ENCODE results near the gene ALDOB. TPM values are rescaled to one million over a fixed set of nuclear protein-coding genes. Genes with fewer than 3 reads are reported as not detected.

The ALDOB gene
- total and polyA plus RNA-seq, 2 donors (not counting 3 experiments of a cell fraction or from before 2014, with no cell fraction given): not detected

DNA sequence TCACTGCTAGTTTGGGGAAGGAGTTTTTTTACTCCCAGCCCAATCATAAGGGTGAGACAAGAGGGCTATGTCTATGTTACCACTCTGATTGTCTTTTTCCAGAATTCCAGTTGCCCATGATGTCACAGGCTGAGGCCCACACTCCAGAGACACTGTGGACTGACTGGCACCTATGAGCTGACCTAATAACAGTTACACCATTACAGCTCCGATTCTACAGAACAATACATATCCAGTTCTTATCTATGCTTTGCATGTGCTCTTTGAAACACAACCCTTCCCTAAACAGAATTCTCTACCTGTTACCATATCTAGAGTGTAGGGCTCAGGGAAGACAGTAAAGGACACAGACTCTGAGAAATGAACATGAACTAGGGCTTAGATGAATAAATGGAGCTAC lies 45.7 kb upstream of the ALDOB start:
- Histone ChIP-seq H4K20me1 (replicated peaks; ENCODE audit: control insufficient read depth, extremely low read depth, insufficient read depth, low read length) (no peaks in the 10 kb centered on the region), H3K27me3 (ENCODE audit: control insufficient read depth in 2 of 2, insufficient read depth in 2 of 2, low read length in 2 of 2) (peaks cover 6 to 12% of the 10 kb centered on the region in 2 experiments), H3K9me1 (replicated peaks; ENCODE audit: control insufficient read depth, extremely low read depth, insufficient read depth, low read length) (no peaks in the 10 kb centered on the region), H3K79me2 (ENCODE audit: control insufficient read depth, insufficient read depth, low read length) (no peaks in the 10 kb centered on the region), H2AFZ (ENCODE audit: low read depth, low read length) (no peak overlapping the region), H3K9ac (replicated peaks; ENCODE audit: extremely low read depth, insufficient read depth, low read length) (no peak overlapping the region), H3K9me3 (replicated peaks; ENCODE audit: control insufficient read depth, insufficient read depth, low read length) (no peaks in the 10 kb centered on the region), H3K4me2 (ENCODE audit: insufficient read depth, low read length) (no peak overlapping the region), H3K4me3 (replicated peaks in 1 of 3; ENCODE audit: insufficient read depth in 1 of 3, low read depth in 1 of 3, low read length in 3 of 3) (no peak overlapping the region), H3K36me3 (ENCODE audit: control insufficient read depth in 2 of 2, extremely low read depth in 1 of 2, insufficient read depth in 2 of 2, low read length in 2 of 2) (no peaks in the 10 kb centered on the region), H3K27ac (ENCODE audit: insufficient read depth, low read depth, low read length) (no peak overlapping the region), H3K4me1 (ENCODE audit: control insufficient read depth, extremely low read depth, insufficient read depth, low read length) (no peaks in the 10 kb centered on the region)
- no TSS peak for BruUV-seq (replicated peaks)
- no peak for DNase-seq (ENCODE audit: low read depth, low spot score)
- no peak for FAIRE-seq
- TF ChIP-seq GATA2 (IDR thresholded peaks at IDR 0.05; ENCODE audit: insufficient read depth, insufficient read length, low read depth, low read length): no peak
- no peak for TF ChIP-seq MYC (IDR thresholded peaks at IDR 0.05; ENCODE audit: low read depth, low read length)
- no peak for TF ChIP-seq POLR2A (IDR thresholded peaks at IDR 0.05; ENCODE audit: low read depth, low read length)
- TF ChIP-seq, protein P1, sequence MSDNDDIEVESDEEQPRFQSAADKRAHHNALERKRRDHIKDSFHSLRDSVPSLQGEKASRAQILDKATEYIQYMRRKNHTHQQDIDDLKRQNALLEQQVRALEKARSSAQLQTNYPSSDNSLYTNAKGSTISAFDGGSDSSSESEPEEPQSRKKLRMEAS (IDR thresholded peaks at IDR 0.05; ENCODE audit: insufficient read depth, insufficient read length): no peak
- TF ChIP-seq POLR2AphosphoS5 (IDR thresholded peaks at IDR 0.05; ENCODE audit: insufficient read depth, low read depth, low read length): no peak
- TF ChIP-seq, protein P2, sequence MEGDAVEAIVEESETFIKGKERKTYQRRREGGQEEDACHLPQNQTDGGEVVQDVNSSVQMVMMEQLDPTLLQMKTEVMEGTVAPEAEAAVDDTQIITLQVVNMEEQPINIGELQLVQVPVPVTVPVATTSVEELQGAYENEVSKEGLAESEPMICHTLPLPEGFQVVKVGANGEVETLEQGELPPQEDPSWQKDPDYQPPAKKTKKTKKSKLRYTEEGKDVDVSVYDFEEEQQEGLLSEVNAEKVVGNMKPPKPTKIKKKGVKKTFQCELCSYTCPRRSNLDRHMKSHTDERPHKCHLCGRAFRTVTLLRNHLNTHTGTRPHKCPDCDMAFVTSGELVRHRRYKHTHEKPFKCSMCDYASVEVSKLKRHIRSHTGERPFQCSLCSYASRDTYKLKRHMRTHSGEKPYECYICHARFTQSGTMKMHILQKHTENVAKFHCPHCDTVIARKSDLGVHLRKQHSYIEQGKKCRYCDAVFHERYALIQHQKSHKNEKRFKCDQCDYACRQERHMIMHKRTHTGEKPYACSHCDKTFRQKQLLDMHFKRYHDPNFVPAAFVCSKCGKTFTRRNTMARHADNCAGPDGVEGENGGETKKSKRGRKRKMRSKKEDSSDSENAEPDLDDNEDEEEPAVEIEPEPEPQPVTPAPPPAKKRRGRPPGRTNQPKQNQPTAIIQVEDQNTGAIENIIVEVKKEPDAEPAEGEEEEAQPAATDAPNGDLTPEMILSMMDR (IDR thresholded peaks at IDR 0.05; ENCODE audit: extremely low read depth in 1 of 2, insufficient read depth in 1 of 2, low read depth in 1 of 2, low read length in 2 of 2): no peak
- no peak for TF ChIP-seq JUN (IDR thresholded peaks at IDR 0.05; ENCODE audit: borderline replicate concordance, insufficient read depth, insufficient read length, low read depth)
- TF ChIP-seq FOS (IDR thresholded peaks at IDR 0.05; ENCODE audit: borderline replicate concordance, insufficient read depth, low read length): no peak
- no peak for TF ChIP-seq EZH2 (IDR thresholded peaks at IDR 0.05; ENCODE audit: borderline replicate concordance, low read depth, low read length, severe bottlenecking)
- dilution Hi-C loops (cut with MboI; ENCODE audit: extremely low pct_ligation_motif_present, low sequenced_read_pairs): no loop called here
- intact Hi-C loops (cut with micrococcal nuclease): no loop called here
- ChIA-PET POLR2A (no interaction called here), CTCF (interaction anchor here (1.1 to 1.4 kb wide), 2 partner anchors 16 to 49 kb away, joined by 3 read pairs; no protein-coding TSS in a partner anchor)
